ENCODE data around the gene GAR1.
"Not testable (repeated sequence)": the region's sequence is repeated elsewhere in the genome, so short reads cannot be mapped to it uniquely, and the experiment has no call there.

Gene GAR1

DNA sequence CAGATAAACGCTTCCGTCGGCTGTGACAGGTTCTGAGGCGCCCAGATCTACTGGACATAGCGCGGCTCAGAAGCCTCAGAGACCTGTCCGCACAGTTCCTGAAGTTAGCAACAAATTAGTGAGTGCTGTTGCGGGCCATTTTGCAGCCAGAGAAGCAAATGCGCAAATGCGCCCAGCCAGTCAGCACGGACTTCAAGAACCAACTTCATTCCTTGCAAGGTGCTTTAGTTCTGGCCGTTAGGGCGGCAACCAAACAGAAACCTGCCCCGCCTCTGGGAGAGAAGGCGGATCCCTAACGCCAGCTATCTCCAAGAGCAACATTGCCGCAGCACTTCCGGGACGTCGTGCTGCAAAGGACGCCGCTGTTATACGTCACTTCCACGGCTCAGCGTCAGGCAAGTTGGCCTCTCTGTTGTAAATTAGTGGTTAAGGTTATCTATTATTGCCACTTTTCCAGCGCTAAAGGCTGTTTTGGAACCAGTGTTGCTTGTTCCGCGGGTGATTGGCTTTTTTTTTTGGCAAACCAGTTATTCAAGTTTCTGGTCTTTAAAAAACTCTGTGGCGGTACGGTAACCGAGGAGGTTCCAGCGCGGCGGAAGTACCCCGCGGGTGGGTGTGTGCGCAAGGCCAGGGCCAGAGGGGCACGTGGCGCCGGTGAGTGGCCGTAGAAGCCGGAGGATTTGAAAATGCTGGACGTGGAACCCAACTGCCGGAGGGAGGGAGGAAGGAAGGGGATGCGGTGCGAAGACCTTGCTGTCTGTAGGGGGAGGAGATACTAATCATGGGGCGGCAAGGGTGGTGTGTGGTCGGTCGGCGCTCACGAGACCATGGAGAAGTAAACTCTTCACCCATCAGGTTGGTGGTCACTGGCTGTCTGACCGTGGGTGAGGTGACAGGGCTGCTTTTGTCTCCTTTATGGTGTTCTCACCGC is at the start of gene GAR1:
Gene GAR1 (plus strand): TSS at position 612 of the 931 bp plus-strand sequence. CDS start 403 bp downstream, outside the sequence.
- peak; percentile 97 for DNase-seq (ENCODE audit: low read depth)

DNA sequence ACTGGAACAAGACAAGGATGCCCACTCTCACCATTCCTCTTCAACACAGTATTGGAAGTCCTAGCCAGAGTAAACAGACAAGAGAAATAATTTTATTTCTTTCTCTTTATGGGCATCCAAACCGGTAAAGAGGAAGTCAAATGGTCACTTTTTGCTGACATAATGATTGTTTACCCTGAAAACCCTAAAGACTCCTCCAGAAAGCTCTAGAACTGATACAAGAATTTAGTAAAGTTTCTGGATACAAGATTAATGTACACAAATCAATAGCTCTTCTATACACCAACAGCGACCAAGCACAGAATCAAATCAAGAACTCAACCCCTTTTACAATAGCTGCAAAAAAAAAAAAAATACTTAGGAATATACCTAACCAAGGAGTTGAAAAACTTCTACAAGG is 33.5 kb upstream of the GAR1 start:
- DNase-seq (ENCODE audit: low read depth) = not testable (repeated sequence)

DNA sequence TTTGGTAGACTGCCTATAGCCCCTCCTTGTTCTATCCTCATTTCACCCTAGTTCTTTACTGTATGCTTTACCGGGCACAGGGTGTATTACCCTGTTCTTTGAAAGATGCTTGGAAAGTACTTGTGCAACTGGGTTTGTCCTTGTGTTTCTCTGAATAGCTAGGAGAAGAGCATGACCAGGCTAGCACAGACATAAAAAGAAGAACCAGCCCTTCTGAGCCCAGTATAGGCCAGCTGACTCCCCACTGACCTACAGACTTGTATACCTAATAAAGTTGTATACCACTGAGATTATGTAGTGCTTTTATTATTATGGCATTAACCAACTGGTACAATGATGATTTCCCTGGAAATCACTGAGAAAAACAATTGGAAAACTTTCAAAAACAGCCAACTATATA is 28.7 kb upstream of the GAR1 start:
- no peak for DNase-seq (ENCODE audit: low read depth)

DNA sequence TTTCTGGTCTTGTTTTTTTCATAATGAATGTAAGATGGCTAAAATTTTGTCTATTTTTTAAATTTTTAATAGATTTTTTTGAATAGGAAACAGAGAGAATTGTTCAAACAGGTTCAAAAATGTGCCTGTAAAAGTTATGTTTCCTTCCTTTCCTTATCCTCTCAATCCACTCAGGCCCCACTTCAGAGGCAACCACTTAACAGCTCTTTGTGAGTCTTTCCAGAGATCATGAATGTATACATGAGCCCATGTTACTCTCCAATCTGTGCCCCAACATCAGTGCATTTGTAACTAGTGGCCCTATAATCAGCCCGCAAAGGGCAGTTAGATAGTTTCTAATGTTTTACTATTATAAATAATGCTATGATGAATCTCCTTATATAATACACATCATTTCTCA is 27.8 kb upstream of the GAR1 start:
- no peak for DNase-seq (ENCODE audit: low read depth)

DNA sequence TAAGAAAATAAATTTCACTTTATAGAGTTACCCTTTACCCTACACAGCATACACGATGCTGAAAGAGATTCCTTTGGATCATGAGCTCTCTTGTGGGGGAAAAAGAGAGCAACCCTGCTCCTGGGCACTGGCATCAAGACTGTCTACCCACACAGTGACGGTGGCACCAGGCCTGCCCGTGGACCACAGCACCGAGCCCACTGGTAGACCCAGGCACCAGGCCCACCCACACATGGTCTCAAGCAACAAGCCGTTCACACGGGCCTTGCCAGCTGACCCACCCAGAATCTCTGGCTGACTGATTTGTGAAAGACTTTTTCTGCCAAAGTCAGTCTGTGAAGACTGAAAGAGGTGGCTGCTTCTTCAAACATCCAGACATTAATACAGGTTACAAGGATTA is 20.5 kb upstream of the GAR1 start:
- no peak for DNase-seq (ENCODE audit: low read depth)

DNA sequence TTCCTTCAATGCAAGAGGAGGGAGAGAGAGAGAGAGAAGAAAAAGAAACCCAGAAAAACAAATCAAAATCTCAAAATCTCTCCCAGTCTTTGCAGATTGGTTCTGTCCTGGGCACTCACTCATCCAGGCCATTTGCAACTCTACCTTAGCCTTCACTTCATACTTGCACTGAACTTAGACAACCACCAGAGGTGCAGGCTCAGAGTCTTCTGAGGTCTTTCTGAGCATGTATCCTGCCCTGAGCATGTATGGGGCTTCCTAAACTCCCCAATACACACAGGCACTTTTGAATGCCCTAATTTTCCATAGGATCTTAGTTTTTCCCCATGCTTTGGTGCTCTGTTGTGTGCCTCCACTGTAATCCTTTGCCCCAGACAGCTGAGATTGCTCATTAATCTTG is 16.7 kb upstream of the GAR1 start:
- no peak for DNase-seq (ENCODE audit: low read depth)

DNA sequence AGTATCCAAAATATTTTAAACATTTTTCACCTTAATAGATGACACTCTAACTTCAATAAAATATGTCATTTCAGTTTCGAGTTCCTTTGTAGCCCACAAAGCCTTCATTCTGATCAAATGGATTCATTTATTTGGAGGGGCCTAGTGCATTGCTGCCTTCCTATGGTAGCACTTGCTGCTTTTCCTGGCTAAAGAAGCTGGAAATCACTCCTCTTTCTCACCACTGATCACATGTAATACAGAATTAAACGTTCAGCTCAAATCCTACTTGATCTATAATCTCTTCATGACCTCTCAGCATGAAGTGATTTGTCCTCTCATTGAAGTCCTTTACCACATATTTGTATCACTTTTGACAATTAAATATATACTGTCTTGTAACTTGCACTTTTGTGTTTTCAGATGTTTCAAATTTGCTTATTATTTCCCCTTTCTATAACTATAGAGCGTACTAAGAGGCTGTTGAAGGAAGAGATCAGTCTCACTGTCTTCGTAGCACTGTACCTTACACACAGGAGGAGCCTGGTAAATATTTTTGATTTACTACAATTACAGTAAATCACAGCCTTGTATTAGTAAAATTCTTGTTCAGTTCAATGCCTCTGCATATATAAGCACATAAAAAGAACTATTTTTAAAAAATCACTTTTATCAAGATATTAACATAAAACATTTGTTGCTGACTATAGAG is 14.3 kb upstream of the GAR1 start:
- no peak for DNase-seq (ENCODE audit: low read depth)

DNA sequence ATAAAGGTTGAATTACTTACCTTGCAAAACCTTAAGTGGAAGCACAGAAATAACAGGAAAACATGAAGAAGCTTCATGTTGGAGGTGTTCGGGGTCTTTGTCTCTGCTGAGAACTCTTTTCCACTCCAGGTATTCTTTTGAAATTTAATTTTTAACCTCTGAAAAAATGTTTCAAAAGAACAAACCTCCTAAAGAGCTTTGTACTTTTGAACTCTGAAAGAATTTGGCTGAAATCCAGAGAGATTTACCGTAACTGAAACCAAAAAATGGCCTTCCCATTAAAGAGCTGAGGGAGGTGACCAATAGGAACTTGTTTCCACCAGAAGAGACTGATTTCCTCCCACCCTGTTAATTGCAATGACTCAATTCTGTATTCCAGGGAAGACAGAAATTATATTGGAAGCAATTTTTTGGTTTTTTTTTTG is 13.7 kb upstream of the GAR1 start, which contains the start of gene CFI:
Gene CFI (minus strand): TSS at position 105 of the 425 bp plus-strand sequence. CDS start 28 bp downstream, at position 77.
- DNase-seq (ENCODE audit: low read depth) = peak; percentile 89

DNA sequence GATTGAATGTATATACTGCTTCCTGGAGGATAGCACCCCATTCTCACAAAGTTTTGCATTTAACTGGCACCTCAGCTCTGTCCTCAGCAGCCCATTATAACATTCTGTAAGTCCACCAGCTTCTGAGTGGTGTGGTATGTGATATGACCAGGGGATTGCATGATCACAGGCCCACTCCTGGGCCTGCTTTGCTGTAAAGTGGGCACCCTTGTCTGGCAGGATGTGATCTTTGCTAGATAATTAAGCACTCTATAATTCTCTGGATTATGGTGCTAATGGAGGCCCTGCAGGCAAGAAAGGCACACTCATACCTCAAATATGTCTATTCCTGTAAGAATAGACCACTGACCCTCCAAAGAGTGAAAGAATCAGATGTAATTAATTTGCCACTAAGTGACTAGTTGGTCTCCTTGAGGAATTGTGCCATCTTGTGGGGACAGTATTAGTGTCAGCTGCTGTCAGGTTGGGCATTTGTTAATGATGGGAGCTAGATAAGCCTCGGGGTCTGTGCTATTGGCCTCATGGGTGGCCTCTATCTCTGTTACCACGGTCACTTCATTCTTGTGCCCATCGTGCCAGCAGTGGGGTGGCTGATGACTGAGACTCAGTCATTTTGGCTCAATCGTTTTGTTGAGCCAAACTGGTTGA is 11.5 kb upstream of the GAR1 start:
- DNase-seq (ENCODE audit: low read depth) = peak; percentile 63

DNA sequence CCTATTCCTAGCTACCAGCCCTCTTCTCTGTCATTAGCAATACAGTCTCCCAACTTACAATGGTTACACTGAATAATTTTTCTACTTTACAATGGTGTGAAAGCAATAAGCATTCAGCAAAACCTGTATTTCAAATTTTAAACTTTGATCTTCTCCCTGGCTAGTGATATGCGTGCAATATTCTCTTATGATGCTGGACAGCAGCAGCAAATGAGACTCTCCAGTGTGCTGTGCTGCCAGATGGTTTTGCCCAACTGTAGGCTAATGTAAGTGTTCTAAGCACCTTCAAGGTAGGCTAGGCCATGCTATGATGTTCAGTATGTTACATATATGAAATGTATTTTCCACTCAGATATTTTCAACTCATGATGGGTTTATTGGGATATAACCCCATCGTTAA is 5.9 kb upstream of the GAR1 start:
- no peak for DNase-seq (ENCODE audit: low read depth)

DNA sequence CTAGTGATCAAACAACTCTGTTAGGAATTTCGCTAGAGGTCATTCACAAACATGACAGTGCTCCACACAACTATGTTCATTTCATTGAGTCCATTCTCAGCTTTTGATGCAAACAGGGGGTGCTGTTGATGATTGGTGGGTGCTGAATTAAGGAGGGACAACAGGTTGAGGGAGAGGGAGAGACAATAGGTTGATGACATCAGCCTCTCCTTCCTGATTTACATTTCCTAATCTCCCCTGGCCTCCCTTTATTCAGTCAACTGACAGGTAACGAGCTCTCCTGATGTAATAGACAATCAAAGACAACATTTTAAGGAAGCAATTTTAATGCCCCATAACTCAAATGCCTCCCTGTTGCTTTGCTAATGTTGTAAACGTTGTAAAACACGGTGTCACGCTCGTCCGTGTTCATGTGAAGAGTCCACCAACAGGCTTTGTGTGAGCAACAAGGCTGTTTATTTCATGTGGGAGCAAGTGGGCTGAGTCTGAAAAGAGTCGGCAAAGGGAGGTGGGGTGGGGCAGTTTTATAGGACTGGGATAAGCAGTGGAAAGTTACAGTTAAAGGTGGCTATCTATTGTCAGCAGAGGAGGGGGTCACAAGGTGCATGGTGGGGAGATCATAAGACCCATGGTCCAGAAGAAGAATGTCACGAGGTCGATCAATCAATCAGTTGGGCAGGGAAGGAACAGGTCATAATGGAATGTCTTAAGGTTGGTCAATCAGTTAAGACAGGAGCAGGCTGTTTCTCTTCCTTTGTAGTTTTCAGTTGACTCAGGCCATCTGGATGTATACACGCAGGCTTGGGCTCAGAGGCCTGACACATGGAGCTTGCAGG is 4.8 kb upstream of the GAR1 start:
- no peak for DNase-seq (ENCODE audit: low read depth)

DNA sequence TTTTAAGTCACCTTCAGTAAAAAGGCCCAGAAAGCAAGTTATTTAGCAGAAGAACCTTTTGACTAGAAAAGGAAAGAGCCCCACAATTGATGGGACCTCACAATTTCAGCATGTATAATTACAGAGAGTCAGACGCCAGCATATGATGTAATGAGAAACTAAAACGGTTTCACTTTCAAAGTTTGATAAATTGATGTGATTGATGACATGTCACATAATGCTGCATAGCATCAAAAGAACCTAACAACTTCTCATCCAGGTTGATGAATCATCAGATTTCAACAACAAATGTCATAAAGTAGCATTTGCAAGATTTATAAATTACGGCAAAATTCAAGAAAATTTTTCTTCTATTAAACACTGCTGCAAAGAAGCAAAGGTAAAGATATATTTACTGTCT is 3.9 kb upstream of the GAR1 start:
- DNase-seq (ENCODE audit: low read depth) = no peak

DNA sequence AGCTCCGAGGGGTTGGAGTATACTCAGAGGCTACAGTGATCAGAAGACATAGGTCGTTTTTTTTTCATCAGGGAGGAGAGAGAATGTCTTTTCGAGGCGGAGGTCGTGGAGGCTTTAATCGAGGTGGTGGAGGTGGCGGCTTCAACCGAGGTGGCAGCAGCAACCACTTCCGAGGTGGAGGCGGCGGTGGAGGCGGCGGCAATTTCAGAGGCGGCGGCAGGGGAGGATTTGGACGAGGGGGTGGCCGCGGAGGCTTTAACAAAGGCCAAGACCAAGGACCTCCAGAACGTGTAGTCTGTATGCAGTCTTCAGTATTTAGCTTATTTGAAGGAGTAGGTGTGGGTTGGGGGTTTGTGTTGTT is 500 bp downstream of the GAR1 start:
- DNase-seq (ENCODE audit: low read depth) = no peak

DNA sequence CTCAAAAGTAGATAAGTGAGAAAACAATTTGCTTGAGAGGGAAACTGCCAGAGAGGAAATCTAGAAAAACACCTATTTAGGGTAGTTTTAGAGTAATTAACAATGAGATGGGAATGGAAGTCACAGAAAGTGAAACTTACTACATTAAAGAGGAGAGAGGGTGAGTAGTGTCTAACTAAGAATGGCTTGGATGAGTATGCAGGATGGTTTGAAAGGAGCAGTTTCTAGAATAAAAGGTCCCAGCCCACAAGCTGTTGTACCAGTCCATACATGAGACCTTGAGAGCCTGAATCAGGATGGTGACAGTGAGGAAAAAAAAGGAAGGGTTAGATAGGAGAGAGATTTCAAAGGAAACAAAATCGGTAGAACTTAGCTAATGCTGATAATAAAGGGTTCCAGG is 1.3 kb downstream of the GAR1 start:
- DNase-seq (ENCODE audit: low read depth) = no peak

DNA sequence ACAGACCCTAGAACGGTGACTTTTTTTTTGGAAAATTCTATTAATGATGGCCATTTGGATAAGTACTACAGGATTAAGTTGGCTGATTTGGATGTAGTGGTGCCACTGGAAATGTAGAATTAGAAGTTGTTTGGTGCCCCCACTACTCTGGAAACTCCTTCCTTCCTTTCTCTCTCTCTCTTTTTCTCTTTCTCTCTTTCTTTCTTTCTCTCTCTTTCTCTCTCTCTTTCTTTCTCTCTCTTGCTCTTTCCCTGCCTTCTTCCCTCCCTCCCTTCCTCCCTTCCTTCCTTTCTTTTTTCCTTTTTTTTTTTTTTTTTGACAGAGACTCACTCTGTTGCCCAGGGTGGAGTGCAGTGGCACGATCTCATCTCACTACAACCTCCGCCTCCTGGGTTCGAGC is 2.7 kb downstream of the GAR1 start:
- no peak for DNase-seq (ENCODE audit: low read depth)

DNA sequence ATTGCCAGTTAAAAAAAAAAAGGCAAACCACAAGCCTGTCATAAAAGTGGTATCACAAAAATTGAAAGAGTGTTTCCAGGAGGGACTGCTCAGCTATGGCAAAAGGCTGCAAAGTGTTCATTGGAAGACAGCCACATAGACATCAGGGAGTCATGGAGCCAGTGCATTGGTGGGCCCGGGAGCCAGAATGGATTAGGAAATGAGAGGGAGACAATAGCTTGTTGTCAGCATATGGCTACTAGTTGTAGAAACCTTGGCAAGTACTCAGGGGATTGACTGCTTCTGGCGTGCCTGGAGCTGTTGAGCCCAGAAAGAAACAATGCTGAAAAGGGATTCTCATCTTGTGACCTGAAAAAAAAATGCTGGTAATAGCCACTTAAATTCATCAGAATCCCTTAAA is 5.0 kb downstream of the GAR1 start:
- DNase-seq (ENCODE audit: low read depth) = no peak

DNA sequence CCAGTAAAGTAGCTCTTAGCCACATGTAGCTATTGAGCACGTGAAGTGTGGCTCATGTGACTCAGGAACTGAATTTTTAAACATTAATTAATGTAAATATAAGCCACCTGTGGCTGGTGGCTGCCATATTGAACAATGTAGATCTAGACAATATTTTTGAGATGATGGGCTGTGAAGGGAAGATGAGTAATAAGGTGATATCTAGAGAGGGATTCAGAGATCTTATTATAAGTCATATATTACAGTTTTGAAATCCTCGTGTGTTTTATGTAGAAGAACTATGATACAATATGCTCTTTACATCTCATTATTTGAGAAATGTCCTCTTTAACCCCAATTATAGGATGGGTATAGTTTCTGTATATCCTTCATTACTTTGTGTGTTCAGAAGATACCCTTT is 5.6 kb downstream of the GAR1 start:
- no peak for DNase-seq (ENCODE audit: low read depth)

DNA sequence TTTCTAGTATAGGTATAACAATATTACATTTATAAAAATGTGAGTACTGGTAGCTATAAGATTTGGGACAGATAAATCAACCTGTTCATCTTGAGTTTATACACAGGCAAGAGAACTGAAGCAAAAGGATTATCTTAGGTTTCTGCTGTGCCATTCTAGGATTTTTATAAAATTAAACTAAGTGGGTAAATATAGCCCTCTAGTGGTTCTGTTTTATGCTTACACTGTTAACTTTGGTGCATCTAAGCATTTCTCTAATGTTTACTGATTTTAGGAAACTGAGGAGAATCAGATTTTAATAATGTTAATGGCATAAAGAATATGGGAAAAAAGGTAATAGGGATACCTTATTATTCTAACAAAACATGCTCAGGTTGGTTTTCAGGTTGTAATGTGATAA is 11.2 kb downstream of the GAR1 start:
- peak; percentile 16 for DNase-seq (ENCODE audit: low read depth)

DNA sequence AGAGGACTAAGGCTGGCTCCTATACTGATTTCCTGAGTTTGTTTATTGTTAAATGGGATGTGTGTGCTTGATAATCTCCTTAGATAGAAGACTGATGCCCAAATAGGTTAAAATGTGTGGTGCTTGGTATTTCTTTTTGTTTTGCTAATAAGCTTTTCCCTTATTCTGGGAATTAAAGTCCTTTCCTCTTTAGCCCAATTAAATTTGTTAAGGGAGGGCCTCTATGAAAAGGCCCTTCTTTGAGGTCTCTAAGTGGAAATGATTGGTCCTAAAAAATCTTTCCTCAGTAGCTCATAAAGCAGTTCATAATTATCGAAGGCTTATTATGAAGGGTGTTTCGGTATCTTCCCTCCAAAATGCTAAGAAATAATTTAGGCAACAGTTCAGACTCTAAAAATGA is 12.1 kb downstream of the GAR1 start, which contains the start of gene RRH:
Gene RRH (plus strand): TSS at position 301 of the 400 bp plus-strand sequence. CDS start 56 bp downstream, at position 357.
- DNase-seq (ENCODE audit: low read depth) = no peak

DNA sequence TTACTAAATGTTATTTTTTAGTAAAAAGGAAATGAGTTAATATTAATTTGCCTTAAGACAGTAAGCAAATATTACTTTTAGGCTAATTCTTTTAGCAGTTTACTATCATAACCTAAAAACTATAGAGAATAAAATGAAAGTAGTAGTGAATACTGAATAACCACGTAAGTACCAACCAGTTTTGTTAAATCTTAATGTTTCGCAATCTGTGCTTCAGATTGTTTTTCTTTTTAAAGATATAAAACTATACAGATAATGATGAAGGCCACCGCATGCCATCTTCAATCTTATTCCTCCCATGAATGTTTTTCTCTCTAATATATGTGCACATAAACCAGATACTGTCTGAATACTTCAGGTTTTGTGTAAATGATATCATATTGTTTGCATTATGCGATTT is 18.2 kb downstream of the GAR1 start:
- DNase-seq (ENCODE audit: low read depth) = no peak

DNA sequence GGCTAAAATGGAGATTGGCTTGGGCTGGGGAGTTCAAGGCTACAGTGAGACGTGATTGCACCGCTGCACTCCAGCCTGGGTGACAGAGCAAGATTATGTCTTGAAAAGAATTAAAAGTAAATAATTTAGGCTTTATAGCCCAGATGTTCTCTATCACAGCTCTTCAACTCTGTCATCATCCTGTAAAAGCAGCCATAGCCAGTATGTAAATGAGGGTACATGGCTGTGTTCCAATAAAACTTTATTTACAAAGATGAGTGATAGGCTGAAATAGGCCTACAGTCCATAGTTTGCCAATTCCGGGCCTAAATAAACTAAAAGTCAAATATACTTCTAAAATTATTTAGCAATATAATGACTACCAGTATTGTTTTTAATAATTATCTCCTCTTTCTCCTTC is 21.4 kb downstream of the GAR1 start:
- no peak for DNase-seq (ENCODE audit: low read depth)

Measured in iris pigment epithelial cell (primary cell).